Heart right ventricle (tissue), 16 donors: ENCODE results near the gene LRMDA. TPM values are rescaled to one million over a fixed set of nuclear protein-coding genes. Genes with fewer than 3 reads are reported as not detected.

Experiments used
- ATAC-seq, 8 donors: fragments of 200-7000 bp; cut with Tn5 transposase; one replicate each; pipeline ENCODE4 v1.9.1; 2020; ENCODE audit warnings: mild to moderate bottlenecking in 8 of 8, moderate library complexity in 8 of 8, moderate number of reproducible peaks in 1 of 8
- DNase-seq, 2 donors: peaks; one replicate each; pipeline ENCODE4 v3.0.0-alpha.2; 2020
- H3K27ac ChIP-seq, 10 donors: fragments of 200-600 bp; sonication (generic) in 2 of 10; one replicate each; pipeline versions ENCODE4 v1.5.0 to v1.8.0; 2020 to 2022; ENCODE audit warnings: mild to moderate bottlenecking in 3 of 10
- H3K27me3 ChIP-seq, 7 donors: fragments of 200-600 bp; one replicate each; pipeline ENCODE4 v1.8.0; 2021 to 2022; ENCODE audit warnings: mild to moderate bottlenecking in 2 of 7
- H3K36me3 ChIP-seq, 9 donors: fragments of 200-600 bp; sonication (generic) in 1 of 9; one replicate each; pipeline versions ENCODE4 v1.5.0 to v1.8.0; 2020 to 2022; ENCODE audit warnings: mild to moderate bottlenecking in 2 of 9
- H3K4me1 ChIP-seq, 9 donors: fragments of 200-600 bp; sonication (generic) in 1 of 9; one replicate each; pipeline versions ENCODE4 v1.5.0 to v1.8.0; 2020 to 2022; ENCODE audit warnings: mild to moderate bottlenecking in 4 of 9
- H3K4me3 ChIP-seq, 10 donors: fragments of 200-600 bp; sonication (generic) in 2 of 10; one replicate each; pipeline versions ENCODE4 v1.5.0 to v1.8.0; 2020 to 2022; ENCODE audit warnings: mild to moderate bottlenecking in 7 of 10, moderate library complexity in 2 of 10
- H3K9me3 ChIP-seq, 11 donors: fragments of 200-600 bp in 10 of 11; sonication (generic) in 2 of 11; one replicate each; pipeline versions ENCODE4 v1.5.0 to v1.8.0; 2013 to 2022; ENCODE audit warnings: mild to moderate bottlenecking in 2 of 11, control low read depth in 1 of 11, moderate library complexity in 1 of 11
- WGBS, 2 donors: extraction: QIAGEN DNeasy Blood & Tissue Kit; methylation state at CpG; one replicate each; pipeline ENCODE4 v1.1.7; 2013; ENCODE audit warnings: inconsistent platforms in 1 of 2; 5-methylcytosine and 5-hydroxymethylcytosine counted together
- intact Hi-C, 10 donors: fragments of 100-400 bp; cut with DNase I; formaldehyde crosslinking; loops; one replicate each; pipeline versions ENCODE4 v1.11.1 to v1.14.2; 2022
- polyA plus RNA-seq, 2 donors: library from polyadenylated mRNA; stranded (reverse); fragments of 200-250 nt; gene quantifications; one replicate each; pipeline ENCODE4 v1.2.3, GENCODE V29; 2013
- total RNA-seq, 10 donors: library from RNA; stranded (reverse); fragmentation: NEBNext Ultra II Directional in 3 of 10; extraction: Animal tissue kit (Norgen Biotek cat#: 25700) in 3 of 10; gene quantifications; one replicate each; pipeline versions ENCODE4 v1.2.1 to v1.2.4, GENCODE V29; 2021 to 2023
- TF ChIP-seq, protein P1 (sequence below), 9 donors: fragments of 200-600 bp; sonication (generic) in 2 of 9; IDR thresholded peaks; one replicate each; pipeline versions ENCODE4 v1.5.0 to v1.8.0; 2021 to 2022; ENCODE audit warnings: antibody characterized with exemption in 9 of 9, mild to moderate bottlenecking in 5 of 9, moderate library complexity in 1 of 9
- donor health status: Arrhythmogenic right ventricular cardiomyopathy.
- donor health status: ischemic (EF 13 %, LVEDD 7.1; RV severe dilation, severe dysfunction).
- donor health status: healthy with polysubstance abuse.
- donor health status: DM: no; HTN: yes; CAD: no.
- donor health status: DM: no; HTN: no; CAD: no.
- donor health status: ischemic (EF 25% LVEDD 6.9; RV normal size, moderate dysfunction).
- donor health status: ischemic (EF 25% LVEDD 5.7; RV mildly dilated, moderate dysfunction).
- donor health status: healthy.
- donor health status: DM: yes; HTN: yes; CAD: no.
- donor health status: Ischemic cardiomyopathy.
- donor health status: ischemic (EF 35%, LVEDD 5.7; RV mildly dilated, moderate dysfunction).
- donor health status: nonischemic (EF 11% LVEDD 7.7; RV severe dilation, severe dysfunction).
- donor health status: DM: yes; HTN: yes; CAD: no.
- donor health status: PGD.
- donor health status: ischemic (EF 29% LVEDD 5.4; RV normal size, mild dysfunction).
- donor health status: nonischemic (EF 23%, LVEDD 6.1; RV moderate dilation, normal function).

Gene LRMDA
- total and polyA plus RNA-seq, 12 donors: 4.0 to 59.8 (median 12.7) TPM

DNA sequence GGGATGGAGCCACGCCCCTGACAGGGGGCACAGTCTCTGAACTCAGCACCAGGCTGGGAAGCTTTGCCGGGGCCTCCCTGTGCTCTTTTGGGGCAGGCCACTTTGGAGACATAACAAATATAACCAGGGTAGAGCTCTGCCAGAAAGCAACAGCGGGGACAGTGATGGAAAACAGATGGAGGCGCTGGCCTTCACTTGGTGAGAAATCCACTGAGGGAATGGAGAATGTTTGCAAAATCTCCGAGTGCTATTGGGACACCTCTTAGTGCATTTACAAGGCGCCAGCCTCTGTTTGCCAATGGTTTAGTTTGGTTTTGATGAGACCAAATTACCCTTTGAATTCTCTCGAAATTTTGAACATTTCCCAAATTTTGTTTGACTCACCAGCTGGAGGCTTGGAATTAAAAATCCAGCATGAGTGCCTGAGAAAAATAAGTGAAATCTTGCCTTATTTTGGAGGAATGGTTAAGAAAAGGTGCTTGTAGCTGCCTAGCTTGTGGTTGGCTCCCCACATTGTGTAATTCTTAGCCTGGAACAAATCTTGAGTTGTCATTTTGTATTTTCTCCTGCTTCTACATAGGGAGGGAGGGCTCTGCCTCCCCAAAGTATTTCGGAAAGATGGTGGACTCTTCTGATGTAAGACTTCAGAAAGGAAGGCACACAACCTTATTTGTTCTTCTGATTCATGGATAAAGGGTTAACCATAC lies 980.5 kb downstream of the LRMDA start:
- Histone ChIP-seq H3K4me1 (peaks cover 0 to 15% (median 0%) of the 10 kb centered on the region in 9 donors), H3K27me3 (no peaks in the 10 kb centered on the region), H3K9me3 (no peaks in the 10 kb centered on the region), H3K27ac (peak overlapping the region in 3 of 10 donors; percentile 14 to 24 (median 19)), H3K4me3 (no peak overlapping the region), H3K36me3 (no peaks in the 10 kb centered on the region)
- ATAC-seq (peak; percentile 48 to 92 (median 76)), DNase-seq (peak in 1 of 2 donors; percentile 51)
- 74 to 77% methylated on average over 8 of the region's 8 CpGs for WGBS, 2 donors
- intact Hi-C loops: no loop called here
- TF ChIP-seq, protein P1, sequence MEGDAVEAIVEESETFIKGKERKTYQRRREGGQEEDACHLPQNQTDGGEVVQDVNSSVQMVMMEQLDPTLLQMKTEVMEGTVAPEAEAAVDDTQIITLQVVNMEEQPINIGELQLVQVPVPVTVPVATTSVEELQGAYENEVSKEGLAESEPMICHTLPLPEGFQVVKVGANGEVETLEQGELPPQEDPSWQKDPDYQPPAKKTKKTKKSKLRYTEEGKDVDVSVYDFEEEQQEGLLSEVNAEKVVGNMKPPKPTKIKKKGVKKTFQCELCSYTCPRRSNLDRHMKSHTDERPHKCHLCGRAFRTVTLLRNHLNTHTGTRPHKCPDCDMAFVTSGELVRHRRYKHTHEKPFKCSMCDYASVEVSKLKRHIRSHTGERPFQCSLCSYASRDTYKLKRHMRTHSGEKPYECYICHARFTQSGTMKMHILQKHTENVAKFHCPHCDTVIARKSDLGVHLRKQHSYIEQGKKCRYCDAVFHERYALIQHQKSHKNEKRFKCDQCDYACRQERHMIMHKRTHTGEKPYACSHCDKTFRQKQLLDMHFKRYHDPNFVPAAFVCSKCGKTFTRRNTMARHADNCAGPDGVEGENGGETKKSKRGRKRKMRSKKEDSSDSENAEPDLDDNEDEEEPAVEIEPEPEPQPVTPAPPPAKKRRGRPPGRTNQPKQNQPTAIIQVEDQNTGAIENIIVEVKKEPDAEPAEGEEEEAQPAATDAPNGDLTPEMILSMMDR (IDR thresholded peaks at IDR 0.05): no peak

DNA sequence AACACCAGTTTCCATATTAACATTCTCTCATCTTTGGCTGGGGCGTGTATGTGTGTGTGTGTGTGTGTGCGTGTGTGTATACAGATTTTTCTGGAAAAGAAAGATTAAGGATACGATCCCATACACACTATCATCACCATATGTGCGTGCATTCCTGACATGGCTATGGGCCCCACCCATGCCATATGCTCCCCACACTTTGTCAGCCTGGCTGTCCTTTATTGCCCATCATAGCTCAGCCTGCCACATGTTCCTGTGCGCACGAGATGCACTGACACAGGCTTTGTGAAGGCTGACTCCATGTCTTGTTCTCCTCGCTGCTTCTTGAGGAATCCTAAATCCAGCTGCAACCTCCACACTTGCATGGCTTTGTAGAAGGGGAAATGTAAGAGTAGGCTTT lies 984.1 kb downstream of the LRMDA start:
- no peaks in the 10 kb centered on the region for H3K36me3 ChIP-seq
- WGBS, 2 donors: 96 to 98% methylated on average over 7 of the region's 7 CpGs
- H3K27ac ChIP-seq: no peak overlapping the region
- peaks cover 0 to 16% (median 0%) of the 10 kb centered on the region in 11 donors for H3K9me3 ChIP-seq
- H3K27me3 ChIP-seq: no peaks in the 10 kb centered on the region
- no peak overlapping the region for H3K4me3 ChIP-seq
- TF ChIP-seq, protein P1 (IDR thresholded peaks at IDR 0.05): no peak
- peaks cover 0 to 5% (median 0%) of the 10 kb centered on the region in 9 donors for H3K4me1 ChIP-seq
- no peak for DNase-seq
- ATAC-seq: no peak
- intact Hi-C loops: no loop called here

DNA sequence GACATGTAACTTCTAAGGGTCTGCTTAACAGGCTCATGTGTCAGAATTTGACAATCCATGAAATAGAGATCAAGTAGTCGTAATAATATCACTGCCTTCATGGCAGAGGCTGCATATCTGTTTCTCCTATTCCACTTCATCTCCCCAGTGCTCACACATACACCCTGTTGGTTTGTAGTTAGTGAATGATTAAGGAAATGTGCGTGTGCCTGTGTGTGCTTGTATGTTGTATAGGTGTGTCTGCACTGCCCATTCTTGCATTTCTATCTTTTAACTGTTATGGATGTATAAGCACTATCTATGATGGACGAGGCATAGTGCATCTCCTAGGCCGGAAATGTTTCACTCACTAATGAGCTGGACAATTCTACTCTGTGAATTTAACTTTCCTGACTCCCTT lies 985.2 kb downstream of the LRMDA start:
- intact Hi-C loops: no loop called here
- DNase-seq: no peak
- no peak overlapping the region for H3K27ac ChIP-seq
- peaks cover 0 to 16% (median 0%) of the 10 kb centered on the region in 11 donors for H3K9me3 ChIP-seq
- 84 to 96% methylated on average over 4 of the region's 4 CpGs for WGBS, 2 donors
- no peaks in the 10 kb centered on the region for H3K27me3 ChIP-seq
- H3K4me3 ChIP-seq: no peak overlapping the region
- ATAC-seq: no peak
- H3K4me1 ChIP-seq: peaks cover 0 to 5% (median 0%) of the 10 kb centered on the region in 9 donors
- TF ChIP-seq, protein P1 (IDR thresholded peaks at IDR 0.05): no peak
- no peaks in the 10 kb centered on the region for H3K36me3 ChIP-seq

DNA sequence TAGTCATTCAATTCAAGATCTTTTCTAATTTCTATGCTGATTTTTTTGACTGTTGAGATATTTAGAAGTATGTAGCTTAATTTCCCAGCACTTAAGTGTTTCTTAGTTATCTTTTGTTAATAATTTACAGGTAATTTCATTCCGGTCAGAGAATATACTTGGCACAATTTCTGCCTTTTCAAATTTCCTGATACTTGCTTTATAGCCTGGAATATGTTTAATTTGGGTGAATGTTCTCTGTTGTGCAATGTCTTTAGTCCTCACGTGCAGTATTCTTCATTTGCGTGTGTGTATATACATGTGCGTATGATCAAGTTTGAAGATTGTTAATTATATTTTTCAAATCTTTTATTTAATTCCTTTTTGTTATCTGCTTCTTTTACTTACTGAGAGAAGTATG lies 989.3 kb downstream of the LRMDA start:
- TF ChIP-seq, protein P1 (IDR thresholded peaks at IDR 0.05): no peak

More for the DNA sequence above, 989.3 kb downstream of the LRMDA start:
- no peaks in the 10 kb centered on the region for H3K27me3 ChIP-seq
- H3K4me3 ChIP-seq: no peak overlapping the region
- intact Hi-C loops: no loop called here
- no peaks in the 10 kb centered on the region for H3K4me1 ChIP-seq
- H3K9me3 ChIP-seq: peaks cover 0 to 16% (median 0%) of the 10 kb centered on the region in 11 donors
- H3K27ac ChIP-seq: no peak overlapping the region
- no peaks in the 10 kb centered on the region for H3K36me3 ChIP-seq
- DNase-seq (no peak), ATAC-seq (no peak)
- WGBS, 2 donors: 96 to 97% methylated on average over 4 of the region's 4 CpGs
